HEK293 (cell line): ENCODE measurements around the gene HMGXB3.

ENCODE experiments used
- CTCF ChIA-PET: fragments of 350-600 bp; formaldehyde crosslinking; extraction: SDS; loops from one replicate; lab custom pipeline; 2021; ENCODE audit warnings: antibody characterized with exemption; lab: Yijun Ruan, JAX
- POLR2A ChIA-PET: fragments of 300-600 bp; formaldehyde crosslinking; extraction: SDS; loops from one replicate; lab custom pipeline; 2020; ENCODE audit warnings: antibody characterized with exemption, inconsistent platforms; lab: Yijun Ruan, JAX
- H3K27ac ChIP-seq: fragments of 200-500 bp; sonication (Bioruptor generic); 2 replicates; pipeline ENCODE4 v1.5.1; 2014; ENCODE audit warnings: low read depth, low read length, control low read depth, inconsistent platforms; ENCODE audit errors: extremely low read depth
- H3K36me3 ChIP-seq, 2 experiments: fragments of 200-500 bp in 1 of 2; sonication (Bioruptor generic) in 1 of 2; 1 replicate in 1 of 2; 2 replicates in 1 of 2; pipeline ENCODE4 v1.5.1; 2014 to 2017; ENCODE audit warnings: inconsistent platforms in 2 of 2, low read length in 2 of 2; ENCODE audit not compliant: control insufficient read depth in 2 of 2, insufficient read depth in 1 of 2
- H3K4me1 ChIP-seq: fragments of 200-500 bp; sonication (Bioruptor generic); 2 replicates; pipeline ENCODE4 v1.5.1; 2014; ENCODE audit warnings: mild to moderate bottlenecking, low read length, inconsistent platforms; ENCODE audit not compliant: control insufficient read depth, insufficient read depth
- H3K4me3 ChIP-seq: 2 replicates; pipeline ENCODE4 v1.5.1; 2011; ENCODE audit warnings: low read depth, mild to moderate bottlenecking, control low read depth, low read length, moderate library complexity
- H3K9me3 ChIP-seq: fragments of 200-500 bp; sonication (Bioruptor generic); 2 replicates; pipeline ENCODE4 v1.5.1; 2014; ENCODE audit warnings: low read depth, low read length, inconsistent platforms; ENCODE audit not compliant: control insufficient read depth, insufficient read depth
- GFI1B ChIP-seq: fragments of 450-650 bp; formaldehyde crosslinking; IDR thresholded peaks from 2 replicates; pipeline ENCODE4 v1.5.1; 2016; ENCODE audit warnings: missing biosample characterization, missing genetic modification characterization
- KLF7 ChIP-seq: fragments of 450-650 bp; formaldehyde crosslinking; IDR thresholded peaks from 2 replicates; pipeline ENCODE4 v1.5.1; 2016; ENCODE audit warnings: missing biosample characterization, missing genetic modification characterization, borderline replicate concordance
- TSHZ1 ChIP-seq: fragments of 450-650 bp; formaldehyde crosslinking; IDR thresholded peaks from 2 replicates; pipeline ENCODE4 v1.5.1; 2016; ENCODE audit warnings: missing biosample characterization, missing genetic modification characterization, borderline replicate concordance
- ZBTB48 ChIP-seq: fragments of 450-650 bp; formaldehyde crosslinking; IDR thresholded peaks from 2 replicates; pipeline ENCODE4 v1.5.1; 2016; ENCODE audit warnings: missing biosample characterization, missing genetic modification characterization
- ZFP69B ChIP-seq: fragments of 450-650 bp; formaldehyde crosslinking; IDR thresholded peaks from 2 replicates; pipeline ENCODE4 v1.5.1; 2016; ENCODE audit warnings: missing biosample characterization, missing genetic modification characterization
- ZNF132 ChIP-seq: fragments of 450-650 bp; formaldehyde crosslinking; IDR thresholded peaks from 2 replicates; pipeline ENCODE4 v1.5.1; 2017; ENCODE audit warnings: missing biosample characterization, missing genetic modification characterization, borderline replicate concordance
- ZNF133 ChIP-seq: fragments of 450-650 bp; formaldehyde crosslinking; IDR thresholded peaks from 2 replicates; pipeline ENCODE4 v1.5.1; 2016; ENCODE audit warnings: missing biosample characterization, missing genetic modification characterization
- ZNF223 ChIP-seq: fragments of 450-650 bp; formaldehyde crosslinking; IDR thresholded peaks from 2 replicates; pipeline ENCODE4 v1.5.1; 2016; ENCODE audit warnings: missing biosample characterization, missing genetic modification characterization
- ZNF248 ChIP-seq: fragments of 450-650 bp; formaldehyde crosslinking; IDR thresholded peaks from 2 replicates; pipeline ENCODE4 v1.5.1; 2017; ENCODE audit warnings: missing biosample characterization, missing genetic modification characterization
- ZNF354C ChIP-seq: fragments of 450-650 bp; formaldehyde crosslinking; IDR thresholded peaks from 2 replicates; pipeline ENCODE4 v1.5.1; 2016; ENCODE audit warnings: missing biosample characterization, missing genetic modification characterization, low read depth, borderline replicate concordance
- ZNF510 ChIP-seq: fragments of 450-650 bp; formaldehyde crosslinking; IDR thresholded peaks from 2 replicates; pipeline ENCODE4 v1.5.1; 2018; ENCODE audit warnings: mild to moderate bottlenecking, missing genetic modification characterization, missing biosample characterization; ENCODE audit not compliant: insufficient replicate concordance
- ZNF555 ChIP-seq: fragments of 450-650 bp; formaldehyde crosslinking; conservative IDR thresholded peaks from 2 replicates; pipeline ENCODE4 v1.5.1; 2017; ENCODE audit warnings: missing biosample characterization, mild to moderate bottlenecking, missing genetic modification characterization, inconsistent platforms
- ZNF747 ChIP-seq: fragments of 450-650 bp; formaldehyde crosslinking; IDR thresholded peaks from 2 replicates; pipeline ENCODE4 v1.5.1; 2016; ENCODE audit warnings: missing biosample characterization, missing genetic modification characterization
- ZSCAN5A ChIP-seq: fragments of 450-650 bp; formaldehyde crosslinking; IDR thresholded peaks from 2 replicates; pipeline ENCODE4 v1.5.1; 2016; ENCODE audit warnings: missing biosample characterization, missing genetic modification characterization

The HMGXB3 gene

DNA sequence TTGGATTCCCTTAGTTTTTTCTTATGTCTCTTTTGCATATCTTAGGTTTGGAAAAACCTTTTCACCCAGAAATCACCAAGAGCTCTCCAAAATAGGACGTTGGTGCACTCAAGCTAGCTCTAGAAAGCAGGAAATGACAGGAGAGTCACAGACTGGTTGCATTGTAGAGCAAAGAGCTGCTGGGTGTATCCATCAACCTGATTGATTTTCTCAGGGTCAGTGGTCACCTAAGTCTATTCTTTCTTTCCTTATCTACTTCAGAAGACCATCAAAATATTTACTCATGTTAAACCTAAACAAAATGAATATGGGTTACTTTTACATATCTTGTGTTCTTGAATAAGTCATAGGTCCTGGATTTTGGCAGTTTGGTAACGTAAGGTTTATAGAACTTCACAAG, 25.1 kb upstream of the HMGXB3 start:
- Histone ChIP-seq H3K27ac (no peak overlapping the region), H3K36me3 (peaks cover 10 to 22% of the 10 kb centered on the region in 2 experiments; a peak in 2 of 3 replicates), H3K9me3 (no peaks in the 10 kb centered on the region), H3K4me3 (no peak overlapping the region), H3K4me1 (no peaks in the 10 kb centered on the region)
- TF ChIP-seq ZNF354C (tag by site-specific recombination) = no peak
- no peak for TF ChIP-seq ZSCAN5A
- TF ChIP-seq ZFP69B (tag by site-specific recombination) = no peak
- no peak for TF ChIP-seq ZNF132 (tag by site-specific recombination)
- TF ChIP-seq KLF7 (tag by site-specific recombination) = no peak
- no peak for TF ChIP-seq ZNF555 (tag by site-specific recombination)
- POLR2A ChIA-PET = no interaction called here
- CTCF ChIA-PET = interaction anchor here (1.8 to 2.1 kb wide), 3 partner anchors 16 to 142 kb away, joined by 6 to 14 read pairs (median 8); no protein-coding TSS in a partner anchor

- no peaks in the 10 kb centered on the region for H3K9me3 ChIP-seq
- ChIA-PET POLR2A (no interaction called here), CTCF (interaction anchor here (0.6 to 4.1 kb wide), 4 partner anchors 11 to 149 kb away, joined by 3 to 29 read pairs (median 14); no protein-coding TSS in a partner anchor)
- H3K4me3 ChIP-seq = no peak overlapping the region
- no peaks in the 10 kb centered on the region for H3K4me1 ChIP-seq
- no peak for TF ChIP-seq ZSCAN5A
- TF ChIP-seq ZNF248 = no peak
- no peak for TF ChIP-seq ZNF354C (tag by site-specific recombination)
- TF ChIP-seq ZNF747 (tag by site-specific recombination) = no peak
- no peak for TF ChIP-seq GFI1B (tag by site-specific recombination)
- TF ChIP-seq ZNF133 (tag by site-specific recombination) = no peak
- TF ChIP-seq ZNF223 (tag by site-specific recombination) = no peak
- TF ChIP-seq ZNF510 (tag by site-specific recombination) = no peak
- no peak overlapping the region for H3K27ac ChIP-seq
- peaks cover 13 to 37% of the 10 kb centered on the region in 2 experiments; a peak in 2 of 3 replicates for H3K36me3 ChIP-seq
These were observed 20.6 kb upstream of the HMGXB3 start for GRCh38 chr5:149979896-149980295.

- TF ChIP-seq TSHZ1 (tag by site-specific recombination) (no peak), ZBTB48 (tag by site-specific recombination) (0 out of 2 replicates have a peak, but pooled peaks have one; percentile 19)
- TF ChIP-seq, all 188 proteins: peak for 1
- CTCF ChIA-PET = interaction anchor here (0.8 to 4.1 kb wide), 6 partner anchors 10 to 146 kb away, joined by 3 to 29 read pairs (median 12); partner anchors contain the start of gene SLC26A2
- Histone ChIP-seq H3K9me3 (no peaks in the 10 kb centered on the region), H3K4me1 (no peaks in the 10 kb centered on the region), H3K4me3 (no peak overlapping the region), H3K36me3 (peaks cover 13 to 37% of the 10 kb centered on the region in 2 experiments; a peak in 2 of 3 replicates), H3K27ac (no peak overlapping the region)
- POLR2A ChIA-PET = no interaction called here
These were observed 19.3 kb upstream of the HMGXB3 start for GRCh38 chr5:149981206-149981605.
